ENCODE results near the gene DLST. TPM values are rescaled to one million over a fixed set of nuclear protein-coding genes. Genes with fewer than 3 reads are reported as not detected.

DLST gene
- total RNA-seq, 1 donor = 62.6 TPM

DNA sequence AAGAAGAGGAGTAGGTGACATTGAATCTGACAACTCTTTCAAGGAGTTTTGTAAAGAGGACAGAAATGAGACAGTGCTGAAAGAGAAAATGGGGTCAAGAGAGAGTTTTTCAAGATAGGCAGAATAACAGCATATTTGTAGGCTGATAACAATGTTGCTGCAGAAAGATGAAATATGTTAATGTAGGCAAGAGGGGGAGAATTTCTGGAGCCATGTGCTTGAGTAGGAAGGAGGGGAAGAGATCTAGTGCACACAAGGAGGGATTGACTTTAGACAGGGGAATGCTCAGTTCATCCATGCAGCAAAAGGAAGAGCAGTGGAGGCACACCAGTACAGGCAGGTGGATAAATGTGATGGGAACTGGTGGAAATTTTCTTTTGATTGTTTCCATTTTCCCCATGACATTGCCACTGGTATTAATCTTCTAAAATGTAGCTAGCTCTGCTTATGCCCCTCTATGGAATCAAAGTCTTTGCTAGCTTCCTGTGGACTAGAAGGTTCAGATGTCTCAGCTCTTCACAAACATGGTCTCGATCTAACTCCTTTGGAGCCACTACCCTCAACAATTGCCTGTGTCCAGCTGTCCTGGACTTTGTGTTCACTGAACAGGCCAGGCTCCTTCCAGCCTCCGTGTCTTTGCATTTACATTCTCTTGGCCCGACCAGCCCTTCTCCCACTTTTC is 14.9 kb upstream of the DLST start:
- TF ChIP-seq, protein P1, sequence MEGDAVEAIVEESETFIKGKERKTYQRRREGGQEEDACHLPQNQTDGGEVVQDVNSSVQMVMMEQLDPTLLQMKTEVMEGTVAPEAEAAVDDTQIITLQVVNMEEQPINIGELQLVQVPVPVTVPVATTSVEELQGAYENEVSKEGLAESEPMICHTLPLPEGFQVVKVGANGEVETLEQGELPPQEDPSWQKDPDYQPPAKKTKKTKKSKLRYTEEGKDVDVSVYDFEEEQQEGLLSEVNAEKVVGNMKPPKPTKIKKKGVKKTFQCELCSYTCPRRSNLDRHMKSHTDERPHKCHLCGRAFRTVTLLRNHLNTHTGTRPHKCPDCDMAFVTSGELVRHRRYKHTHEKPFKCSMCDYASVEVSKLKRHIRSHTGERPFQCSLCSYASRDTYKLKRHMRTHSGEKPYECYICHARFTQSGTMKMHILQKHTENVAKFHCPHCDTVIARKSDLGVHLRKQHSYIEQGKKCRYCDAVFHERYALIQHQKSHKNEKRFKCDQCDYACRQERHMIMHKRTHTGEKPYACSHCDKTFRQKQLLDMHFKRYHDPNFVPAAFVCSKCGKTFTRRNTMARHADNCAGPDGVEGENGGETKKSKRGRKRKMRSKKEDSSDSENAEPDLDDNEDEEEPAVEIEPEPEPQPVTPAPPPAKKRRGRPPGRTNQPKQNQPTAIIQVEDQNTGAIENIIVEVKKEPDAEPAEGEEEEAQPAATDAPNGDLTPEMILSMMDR (IDR thresholded peaks at IDR 0.05; ENCODE audit: insufficient read depth, low read depth, low read length) = no peak
- no peak overlapping the region for H3K4me3 ChIP-seq (ENCODE audit: low read depth, low read length)
- DNase-seq (ENCODE audit: low read depth) = no peak

DNA sequence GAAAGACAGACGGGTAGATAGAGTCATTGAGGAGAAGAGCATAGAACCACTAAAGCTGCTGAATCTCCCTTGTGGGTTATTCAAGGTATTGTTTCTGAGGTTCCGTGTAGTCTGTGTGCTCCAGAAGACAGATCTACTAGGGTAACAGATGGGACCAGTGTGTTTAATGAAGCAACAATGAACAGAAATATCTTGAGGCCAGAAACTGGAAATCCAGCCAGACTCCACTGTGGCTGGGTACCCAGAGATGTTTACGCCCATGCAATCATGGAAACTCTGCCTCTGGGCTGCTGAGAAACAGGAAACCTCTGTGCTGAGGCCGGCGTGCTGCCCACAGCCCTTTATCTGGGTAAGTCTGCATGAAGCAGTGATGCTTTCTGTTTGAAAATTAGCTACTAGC is 14.0 kb upstream of the DLST start:
- H3K4me3 ChIP-seq (ENCODE audit: low read depth, low read length) = no peak overlapping the region
- DNase-seq (ENCODE audit: low read depth) = peak; percentile 26
- TF ChIP-seq, protein P1 (IDR thresholded peaks at IDR 0.05; ENCODE audit: insufficient read depth, low read depth, low read length) = no peak

DNA sequence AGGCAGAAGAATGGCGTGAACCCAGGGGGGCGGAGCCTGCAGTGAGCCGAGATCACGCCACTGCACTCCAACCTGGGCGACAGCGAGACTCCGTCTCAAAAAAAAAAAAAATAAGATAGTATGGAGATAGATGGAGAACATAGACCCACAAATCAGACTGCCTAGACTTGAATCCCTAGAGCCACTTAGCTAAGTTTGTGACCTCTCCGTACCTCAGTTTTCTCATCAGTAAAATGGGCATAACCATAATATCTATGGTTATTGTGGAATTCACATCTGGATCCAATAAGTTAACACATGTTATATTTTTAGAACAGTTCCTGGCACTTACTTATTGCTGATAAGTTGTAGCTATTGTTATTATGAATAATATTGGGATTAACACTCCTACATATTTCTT is 13.0 kb upstream of the DLST start:
- TF ChIP-seq, protein P1 (IDR thresholded peaks at IDR 0.05; ENCODE audit: insufficient read depth, low read depth, low read length) = no peak
- no peak for DNase-seq (ENCODE audit: low read depth)

DNA sequence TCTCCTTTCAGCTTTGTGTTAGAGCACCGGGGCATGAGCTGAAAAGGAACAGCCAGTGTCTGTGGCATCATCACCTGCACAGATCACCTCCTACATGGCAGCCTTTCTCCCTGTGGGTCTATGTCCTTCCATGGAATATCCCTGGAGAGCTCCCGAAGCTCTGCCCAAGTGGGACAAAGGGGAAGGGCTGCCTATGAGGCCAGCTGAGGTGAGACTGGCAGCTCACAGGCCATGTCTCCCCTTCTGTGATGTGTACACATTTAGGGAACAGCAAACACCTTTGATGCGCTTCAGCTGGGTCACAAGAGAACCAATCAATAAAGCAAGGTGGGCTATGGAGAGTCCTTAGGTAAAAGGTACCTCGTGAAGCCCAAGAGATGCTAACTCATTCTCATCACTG is 9.9 kb upstream of the DLST start:
- DNase-seq (ENCODE audit: low read depth) = no peak
- H3K4me3 ChIP-seq (ENCODE audit: low read depth, low read length) = no peak overlapping the region
- TF ChIP-seq, protein P1 (IDR thresholded peaks at IDR 0.05; ENCODE audit: insufficient read depth, low read depth, low read length) = no peak

More for the DNA sequence above, 13.0 kb upstream of the DLST start:
- H3K4me3 ChIP-seq (ENCODE audit: low read depth, low read length) = no peak overlapping the region

DNA sequence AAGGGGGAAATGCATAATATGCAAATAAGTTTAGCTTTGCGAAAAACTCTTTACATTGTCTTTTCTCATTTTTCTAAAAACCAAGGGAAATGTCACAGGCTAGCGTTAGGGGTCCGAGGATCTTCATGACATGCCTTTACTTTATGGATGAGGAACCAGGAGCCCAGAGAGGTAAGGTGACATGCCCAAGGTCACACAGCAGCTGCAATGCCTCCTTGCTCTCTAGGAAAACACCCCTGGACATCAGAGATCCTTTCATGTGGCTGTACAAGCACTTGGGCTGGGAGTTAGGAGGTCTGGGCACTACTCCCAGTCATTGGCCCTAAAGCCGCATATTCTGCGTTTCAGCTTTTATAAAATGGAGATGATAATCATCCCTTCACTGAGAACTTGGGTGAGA is 6.5 kb upstream of the DLST start:
- DNase-seq (ENCODE audit: low read depth) = no peak
- TF ChIP-seq, protein P1 (IDR thresholded peaks at IDR 0.05; ENCODE audit: insufficient read depth, low read depth, low read length) = no peak
- no peak overlapping the region for H3K4me3 ChIP-seq (ENCODE audit: low read depth, low read length)

DNA sequence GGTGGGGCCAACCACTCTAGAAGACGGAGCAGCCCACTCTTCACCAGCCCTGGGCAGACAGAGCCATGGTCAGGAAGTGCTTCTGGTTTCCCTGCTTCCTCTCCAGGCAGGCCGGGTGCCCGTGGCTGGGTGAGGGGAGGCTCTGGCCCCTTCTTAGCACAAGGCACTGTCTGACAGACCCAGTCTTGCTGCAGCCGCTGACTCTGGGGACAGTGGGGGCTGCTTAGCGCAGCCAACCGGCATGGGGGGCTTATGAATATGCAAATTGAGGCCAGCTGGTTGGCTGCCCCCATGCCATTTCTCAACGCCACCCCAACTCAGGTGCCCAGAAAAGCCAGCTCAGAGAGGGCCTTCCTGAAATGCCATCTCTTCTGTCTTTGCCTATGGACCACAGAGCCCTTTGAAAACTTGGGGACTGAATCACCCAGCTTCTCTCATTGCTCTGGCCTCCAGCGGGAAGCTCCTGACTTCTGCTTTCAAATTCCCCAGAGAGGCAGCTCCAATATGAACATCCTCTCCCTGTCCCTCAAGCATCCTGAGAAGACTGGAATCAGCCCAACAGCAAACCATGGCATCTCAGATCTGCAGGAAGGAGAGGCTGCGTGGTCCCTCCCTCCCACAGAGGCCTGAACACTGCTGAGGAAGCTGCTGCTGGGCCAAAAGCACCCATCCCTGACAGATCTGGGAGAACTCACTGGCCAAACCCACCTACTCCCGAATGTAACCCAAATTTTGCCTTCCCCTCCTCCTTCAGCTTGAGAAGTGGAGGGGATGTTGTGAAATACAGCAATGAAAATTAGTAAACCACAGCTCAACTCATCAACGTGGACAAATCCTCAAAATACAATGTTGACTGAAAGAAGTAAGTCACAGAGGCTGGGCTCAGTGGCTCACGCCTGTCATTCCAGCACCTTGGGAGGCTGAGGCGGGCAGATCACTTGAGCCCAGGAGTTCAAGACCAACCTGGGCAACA is 5.5 kb upstream of the DLST start, which contains the start of gene PROX2:
PROX2 (minus strand) TSS at position 205 of the 973 bp plus-strand sequence. CDS start 12,311 bp downstream, outside the sequence.
- TF ChIP-seq, protein P1 (IDR thresholded peaks at IDR 0.05; ENCODE audit: insufficient read depth, low read depth, low read length) = no peak
- H3K4me3 ChIP-seq (ENCODE audit: low read depth, low read length) = no peak within 1 kb of the TSS
- DNase-seq (ENCODE audit: low read depth) = peak; percentile 14
